WERI-Rb-1 (cell line): ENCODE results near the gene PLEKHG5.

Experiments
- DNase-seq: peaks from one replicate; pipeline ENCODE4 v3.0.0-alpha.2; 2020
- H3K27ac ChIP-seq: fragments of 250-450 bp; sonication (Bioruptor Pico); 2 replicates; pipeline ENCODE4 v1.5.1; 2020; ENCODE audit warnings: mild to moderate bottlenecking, moderate library complexity
- H3K27me3 ChIP-seq: fragments of 250-450 bp; sonication (Bioruptor Pico); 2 replicates; pipeline ENCODE4 v1.5.1; 2021; ENCODE audit warnings: mild to moderate bottlenecking, low read depth, moderate library complexity; ENCODE audit not compliant: insufficient read depth, severe bottlenecking
- H3K36me3 ChIP-seq: fragments of 250-450 bp; sonication (Bioruptor Pico); 2 replicates; pipeline ENCODE4 v1.5.1; 2020; ENCODE audit warnings: mild to moderate bottlenecking, moderate library complexity
- H3K4me3 ChIP-seq: 2 replicates; pipeline ENCODE4 v1.5.1; 2011; ENCODE audit warnings: low read depth, mild to moderate bottlenecking, control low read depth, low read length
- H3K9me3 ChIP-seq: fragments of 250-450 bp; sonication (Bioruptor Pico); 2 replicates; pipeline ENCODE4 v1.5.1; 2021; ENCODE audit warnings: mild to moderate bottlenecking, moderate library complexity; ENCODE audit not compliant: severe bottlenecking
- TF ChIP-seq, protein P1 (sequence below): IDR thresholded peaks from 2 replicates; pipeline ENCODE4 v1.5.1; 2011; ENCODE audit warnings: low read depth, mild to moderate bottlenecking, control low read depth, inconsistent platforms, low read length

The PLEKHG5 gene

DNA sequence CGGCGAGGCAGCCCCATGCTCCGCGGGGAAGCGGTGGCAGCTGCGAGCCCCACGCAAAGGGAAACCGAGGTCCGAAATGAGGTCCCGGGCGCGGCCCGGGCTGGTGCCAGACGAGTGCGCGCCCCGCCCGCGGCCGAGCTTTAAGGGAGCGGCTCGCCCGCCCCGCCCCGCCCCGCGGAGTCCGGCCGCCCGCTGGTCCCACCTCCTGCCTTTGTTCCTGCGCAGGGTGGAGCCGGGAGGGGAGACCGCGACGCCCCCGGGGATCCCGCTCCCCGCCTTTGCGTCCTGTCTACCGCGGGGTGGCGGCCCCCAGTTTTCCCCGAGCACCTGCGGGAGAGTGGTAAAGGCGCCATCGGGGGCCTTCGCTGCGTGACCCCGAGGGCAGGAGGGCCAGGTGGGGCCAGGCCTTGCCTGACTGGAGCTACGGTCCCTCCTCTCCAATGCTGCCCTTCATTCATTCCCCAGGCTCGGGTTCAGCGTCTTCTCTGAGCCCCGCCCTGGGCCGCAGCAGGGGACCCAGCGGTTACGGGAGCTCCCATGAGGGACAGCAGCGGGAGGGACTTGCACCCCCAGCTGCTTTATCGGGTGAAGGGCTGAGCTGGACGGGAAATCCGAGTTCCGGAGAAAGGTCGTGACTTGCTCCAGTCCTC lies 71.5 kb downstream of the PLEKHG5 start, which contains the start of gene HES2:
HES2 (minus strand) TSS at position 116 of the 650 bp plus-strand sequence; CDS start at position 17, 99 bp downstream.
- no peak for DNase-seq
- TF ChIP-seq, protein P1, sequence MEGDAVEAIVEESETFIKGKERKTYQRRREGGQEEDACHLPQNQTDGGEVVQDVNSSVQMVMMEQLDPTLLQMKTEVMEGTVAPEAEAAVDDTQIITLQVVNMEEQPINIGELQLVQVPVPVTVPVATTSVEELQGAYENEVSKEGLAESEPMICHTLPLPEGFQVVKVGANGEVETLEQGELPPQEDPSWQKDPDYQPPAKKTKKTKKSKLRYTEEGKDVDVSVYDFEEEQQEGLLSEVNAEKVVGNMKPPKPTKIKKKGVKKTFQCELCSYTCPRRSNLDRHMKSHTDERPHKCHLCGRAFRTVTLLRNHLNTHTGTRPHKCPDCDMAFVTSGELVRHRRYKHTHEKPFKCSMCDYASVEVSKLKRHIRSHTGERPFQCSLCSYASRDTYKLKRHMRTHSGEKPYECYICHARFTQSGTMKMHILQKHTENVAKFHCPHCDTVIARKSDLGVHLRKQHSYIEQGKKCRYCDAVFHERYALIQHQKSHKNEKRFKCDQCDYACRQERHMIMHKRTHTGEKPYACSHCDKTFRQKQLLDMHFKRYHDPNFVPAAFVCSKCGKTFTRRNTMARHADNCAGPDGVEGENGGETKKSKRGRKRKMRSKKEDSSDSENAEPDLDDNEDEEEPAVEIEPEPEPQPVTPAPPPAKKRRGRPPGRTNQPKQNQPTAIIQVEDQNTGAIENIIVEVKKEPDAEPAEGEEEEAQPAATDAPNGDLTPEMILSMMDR, result no peak
- H3K4me3 ChIP-seq, result no peak within 1 kb of the TSS
- H3K9me3 ChIP-seq, result no peaks in the 10 kb centered on the region
- no peak within 1 kb of the TSS for H3K27ac ChIP-seq
- H3K27me3 ChIP-seq, result no peaks in the 10 kb centered on the region
- H3K36me3 ChIP-seq, result no peaks in the 10 kb centered on the region

DNA sequence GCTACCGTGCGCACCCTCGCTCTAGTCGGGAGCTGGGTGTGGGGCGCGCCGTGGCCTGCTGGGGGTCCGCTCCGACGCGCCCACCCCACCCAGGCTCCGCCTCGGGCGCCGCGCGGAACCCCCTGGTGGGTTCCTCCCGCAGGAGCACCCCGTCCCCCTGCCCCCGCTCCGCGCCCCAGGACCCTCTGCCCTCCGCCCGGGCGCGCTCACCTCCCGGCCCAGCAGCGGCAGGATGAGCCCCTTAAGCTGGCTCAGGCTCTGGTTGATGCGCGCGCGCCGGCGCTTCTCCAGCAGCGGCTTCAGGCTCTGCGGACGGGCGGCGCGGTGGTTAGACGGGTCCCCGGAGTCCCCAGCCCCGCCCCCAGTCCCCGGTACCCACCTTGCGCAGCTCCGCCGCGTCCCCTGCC lies 72.1 kb downstream of the PLEKHG5 start:
- TF ChIP-seq, protein P1, result no peak
- no peaks in the 10 kb centered on the region for H3K36me3 ChIP-seq
- H3K4me3 ChIP-seq, result no peak overlapping the region
- H3K27me3 ChIP-seq, result no peaks in the 10 kb centered on the region
- no peak overlapping the region for H3K27ac ChIP-seq
- H3K9me3 ChIP-seq, result no peaks in the 10 kb centered on the region
- no peak for DNase-seq

DNA sequence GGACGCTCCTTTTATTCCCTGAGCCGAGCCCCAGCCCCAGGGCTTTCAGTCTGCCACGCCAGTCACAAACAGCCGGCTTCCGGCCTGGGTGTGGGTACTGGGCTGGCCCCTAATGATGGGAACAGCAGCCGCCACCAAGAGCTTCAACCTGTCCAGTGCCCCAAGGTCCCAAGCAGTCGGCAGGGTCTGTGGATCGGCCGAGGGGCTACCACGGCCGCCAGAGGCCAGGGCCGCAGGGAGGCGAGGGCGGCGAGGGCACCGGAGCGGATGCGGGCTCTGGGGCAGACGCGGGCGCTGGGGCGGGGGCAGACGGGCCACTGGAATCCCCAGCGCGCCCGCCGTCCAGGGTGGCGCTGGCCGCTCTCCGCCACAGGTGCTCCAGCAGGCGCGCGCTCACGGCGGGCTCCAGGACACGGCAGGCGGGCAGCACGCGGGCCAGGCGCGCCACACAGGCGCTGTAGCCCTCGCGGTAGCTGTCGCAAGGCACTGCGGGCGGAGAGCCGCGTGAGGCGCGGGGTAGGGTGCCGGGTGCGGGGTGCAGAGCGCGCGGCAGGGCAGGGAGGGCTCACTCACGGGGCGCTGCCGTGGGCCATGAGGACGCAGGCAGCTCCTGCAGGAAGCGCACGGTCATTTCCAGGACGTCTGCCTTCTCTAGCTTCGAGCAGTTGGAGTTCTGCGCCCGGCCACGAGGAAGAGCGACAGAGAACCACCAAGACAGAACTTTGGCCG lies 72.6 kb downstream of the PLEKHG5 start:
- Histone ChIP-seq H3K4me3 (no peak overlapping the region), H3K27me3 (no peaks in the 10 kb centered on the region), H3K27ac (no peak overlapping the region), H3K36me3 (no peaks in the 10 kb centered on the region), H3K9me3 (no peaks in the 10 kb centered on the region)
- no peak for DNase-seq
- TF ChIP-seq, protein P1, result no peak

DNA sequence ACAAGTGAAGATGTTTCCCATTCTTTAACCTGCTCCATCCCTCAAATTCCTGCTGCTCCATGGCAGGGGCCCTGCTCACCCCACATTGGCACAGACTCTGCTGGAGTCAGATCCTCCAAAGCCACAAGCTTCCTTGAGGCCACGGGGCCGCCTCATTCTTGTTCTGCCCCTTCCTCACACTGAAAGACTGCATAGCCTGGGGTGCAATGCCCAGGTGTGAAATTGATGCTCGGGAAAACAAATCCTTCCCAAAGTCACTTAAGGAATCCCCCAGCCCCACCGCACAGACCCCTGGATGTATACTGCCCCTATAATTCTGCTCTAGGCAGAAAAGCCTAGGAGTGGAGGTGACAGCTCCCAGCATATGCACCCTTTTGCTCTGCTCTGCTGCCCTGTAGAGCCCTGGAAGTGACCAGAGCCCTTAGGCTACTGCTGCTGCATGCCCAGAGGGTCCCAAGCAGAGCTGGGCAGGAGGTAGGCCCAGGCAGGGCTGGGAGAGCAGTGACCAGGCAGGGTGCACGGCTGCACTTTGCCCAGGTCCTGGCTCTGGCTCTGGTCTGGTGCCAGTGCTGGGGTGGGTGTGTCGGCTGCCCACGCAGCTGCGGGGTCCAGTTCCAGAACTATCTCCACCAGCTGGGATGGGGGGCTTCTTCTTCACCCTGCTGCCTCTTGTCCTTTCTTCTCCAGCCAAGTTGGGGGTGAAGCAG lies 73.4 kb downstream of the PLEKHG5 start:
- no peaks in the 10 kb centered on the region for H3K9me3 ChIP-seq
- no peaks in the 10 kb centered on the region for H3K36me3 ChIP-seq
- TF ChIP-seq, protein P1, result no peak
- H3K27me3 ChIP-seq, result no peaks in the 10 kb centered on the region
- DNase-seq, result no peak
- H3K4me3 ChIP-seq, result no peak overlapping the region
- no peak overlapping the region for H3K27ac ChIP-seq
